Heart left ventricle (tissue), 16 donors: ENCODE results near the gene SULT4A1. TPM values are rescaled to one million over a fixed set of nuclear protein-coding genes. Genes with fewer than 3 reads are reported as not detected.
A peak's percentile ranks its signal among the peaks of the same experiment; 100 is the strongest.

ENCODE experiments used
- ATAC-seq, 4 donors: fragments of 200-7000 bp; cut with Tn5 transposase; one replicate each; pipeline ENCODE4 v1.9.1; 2020 to 2022; ENCODE audit warnings: moderate library complexity in 4 of 4, mild to moderate bottlenecking in 3 of 4, moderate number of reproducible peaks in 1 of 4
- DNase-seq, 5 donors: peaks; one replicate each; pipeline ENCODE4 v3.0.0-alpha.2; 2020
- H3K27ac ChIP-seq, 12 donors: fragments of 200-600 bp; sonication (generic) in 4 of 12; one replicate each; pipeline versions ENCODE4 v1.5.0 to v1.8.0; 2016 to 2022; ENCODE audit warnings: mild to moderate bottlenecking in 2 of 12
- H3K27me3 ChIP-seq, 9 donors: fragments of 200-600 bp; sonication (generic) in 2 of 9; one replicate each; pipeline versions ENCODE4 v1.5.1 to v1.8.0; 2016 to 2022; ENCODE audit warnings: mild to moderate bottlenecking in 3 of 9
- H3K36me3 ChIP-seq, 9 donors: fragments of 200-600 bp; sonication (generic) in 2 of 9; one replicate each; pipeline versions ENCODE4 v1.5.0 to v1.8.0; 2018 to 2022; ENCODE audit warnings: mild to moderate bottlenecking in 2 of 9
- H3K4me1 ChIP-seq, 12 donors: fragments of 200-600 bp; sonication (generic) in 4 of 12; one replicate each; pipeline versions ENCODE4 v1.5.0 to v1.8.0; 2016 to 2022; ENCODE audit warnings: mild to moderate bottlenecking in 3 of 12
- H3K4me3 ChIP-seq, 12 donors: fragments of 200-600 bp; sonication (generic) in 4 of 12; one replicate each; pipeline versions ENCODE4 v1.5.0 to v1.8.0; 2017 to 2022; ENCODE audit warnings: mild to moderate bottlenecking in 9 of 12, moderate library complexity in 4 of 12
- H3K9me3 ChIP-seq, 12 donors: fragments of 200-600 bp; sonication (generic) in 4 of 12; one replicate each; pipeline versions ENCODE4 v1.5.0 to v1.8.0; 2016 to 2022; ENCODE audit warnings: mild to moderate bottlenecking in 1 of 12
- CTCF ChIP-seq, 12 donors: fragments of 200-600 bp; sonication (generic) in 4 of 12; IDR thresholded peaks; one replicate each; pipeline versions ENCODE4 v1.5.0 to v1.8.0; 2018 to 2022; ENCODE audit warnings: antibody characterized with exemption in 12 of 12, mild to moderate bottlenecking in 5 of 12
- POLR2A ChIP-seq, 2 donors: fragments of 450-650 bp; IDR thresholded peaks; one replicate each; pipeline ENCODE4 v1.6.1; 2017; ENCODE audit warnings: antibody characterized with exemption in 2 of 2, mild to moderate bottlenecking in 2 of 2, moderate library complexity in 2 of 2
- WGBS, 4 donors: extraction: QIAGEN DNeasy Blood & Tissue Kit in 2 of 4; methylation state at CpG; one replicate each; pipeline versions ENCODE4 v1.1.5 to v1.1.7; 2013 to 2018; 5-methylcytosine and 5-hydroxymethylcytosine counted together
- intact Hi-C, 10 donors: fragments of 100-400 bp; cut with DNase I; formaldehyde crosslinking; loops; one replicate each; pipeline versions ENCODE4 v1.11.1 to v1.14.2; 2022
- polyA plus RNA-seq, 2 donors: library from polyadenylated mRNA; stranded (reverse); fragments of 200-250 nt; gene quantifications; one replicate each; pipeline ENCODE4 v1.2.3, GENCODE V29; 2013
- total RNA-seq, 9 donors: library from RNA; depleted of rRNA in 2 of 9; stranded (reverse); fragments of >200 nt in 2 of 9; fragmentation: NEBNext Ultra II Directional in 3 of 9; extraction: Animal tissue kit (Norgen Biotek cat#: 25700) in 3 of 9; gene quantifications; one replicate each; pipeline versions ENCODE4 v1.1.0 to v1.2.4, GENCODE V29; 2016 to 2023
- donor health status: ischemic (EF 13 %, LVEDD 7.1; RV severe dilation, severe dysfunction).
- donor health status: healthy with polysubstance abuse.
- donor health status: DM: no; HTN: yes; CAD: no.
- donor health status: DM: no; HTN: no; CAD: no.
- donor health status: ischemic (EF 25% LVEDD 6.9; RV normal size, moderate dysfunction).
- donor health status: ischemic (EF 25% LVEDD 5.7; RV mildly dilated, moderate dysfunction).
- donor health status: healthy.
- donor health status: DM: yes; HTN: yes; CAD: no.
- donor health status: ischemic (EF 35%, LVEDD 5.7; RV mildly dilated, moderate dysfunction).
- donor health status: nonischemic (EF 11% LVEDD 7.7; RV severe dilation, severe dysfunction).
- donor health status: DM: yes; HTN: yes; CAD: no.
- donor health status: PGD.
- donor health status: ischemic (EF 29% LVEDD 5.4; RV normal size, mild dysfunction).
- donor health status: nonischemic (EF 23%, LVEDD 6.1; RV moderate dilation, normal function).

SULT4A1 gene
- total and polyA plus RNA-seq, 11 donors = 0.07 to 0.92 (median 0.21) TPM; not detected in 6

- WGBS, 4 donors = 80 to 87% (median 83%) methylated on average over 13 of the region's 13 CpGs
- H3K4me1 ChIP-seq = no peaks in the 10 kb centered on the region
- DNase-seq (peak in 2 of 5 donors; percentile 3 to 43), ATAC-seq (no peak)
- intact Hi-C loops = no loop called here
- H3K9me3 ChIP-seq = no peaks in the 10 kb centered on the region
- H3K4me3 ChIP-seq = no peak overlapping the region
- H3K27ac ChIP-seq = no peak overlapping the region
- no peaks in the 10 kb centered on the region for H3K36me3 ChIP-seq
- TF ChIP-seq CTCF (IDR thresholded peaks at IDR 0.05) (no peak), POLR2A (IDR thresholded peaks at IDR 0.05) (no peak)
- peaks cover 0 to 14% (median 0%) of the 10 kb centered on the region in 9 donors for H3K27me3 ChIP-seq
Measured at GRCh38 chr22:43849731-43850130, 12.6 kb downstream of the SULT4A1 start.

GRCh38 chr22:43848366-43849171 lies 13.7 kb downstream of the SULT4A1 start:
- TF ChIP-seq POLR2A (IDR thresholded peaks at IDR 0.05) (no peak), CTCF (IDR thresholded peaks at IDR 0.05) (peak; percentile 17 to 59 (median 33))
- intact Hi-C loops = no loop called here
- H3K4me1 ChIP-seq = no peaks in the 10 kb centered on the region
- no peaks in the 10 kb centered on the region for H3K36me3 ChIP-seq
- H3K9me3 ChIP-seq = no peaks in the 10 kb centered on the region
- ATAC-seq (peak in 3 of 4 donors; percentile 69 to 81 (median 75)), DNase-seq (peak in 2 of 5 donors; percentile 23 to 33)
- WGBS, 4 donors = 45 to 56% (median 53%) methylated on average over 11 to 16 of the region's 16 CpGs
- H3K27me3 ChIP-seq = peaks cover 0 to 14% (median 0%) of the 10 kb centered on the region in 9 donors
- H3K4me3 ChIP-seq = no peak overlapping the region
- H3K27ac ChIP-seq = no peak overlapping the region

- no peak for TF ChIP-seq CTCF (IDR thresholded peaks at IDR 0.05)
- TF ChIP-seq POLR2A (IDR thresholded peaks at IDR 0.05) = no peak
- no peak overlapping the region for H3K4me3 ChIP-seq
- intact Hi-C loops = no loop called here
- H3K9me3 ChIP-seq = no peaks in the 10 kb centered on the region
- no peaks in the 10 kb centered on the region for H3K4me1 ChIP-seq
- DNase-seq (peak in 1 of 5 donors; percentile 28), ATAC-seq (no peak)
- H3K27ac ChIP-seq = no peak overlapping the region
- H3K36me3 ChIP-seq = no peaks in the 10 kb centered on the region
- WGBS, 4 donors = 84 to 91% (median 86%) methylated on average over 11 to 14 of the region's 14 CpGs
- peaks cover 0 to 14% (median 0%) of the 10 kb centered on the region in 9 donors for H3K27me3 ChIP-seq
Measured at GRCh38 chr22:43847376-43848289, 14.7 kb downstream of the SULT4A1 start.

- ATAC-seq = no peak
- no peak overlapping the region for H3K4me3 ChIP-seq
- H3K4me1 ChIP-seq = no peaks in the 10 kb centered on the region
- H3K27ac ChIP-seq = no peak overlapping the region
- 53 to 72% (median 68%) methylated on average over 11 of the region's 11 CpGs for WGBS, 4 donors
- TF ChIP-seq POLR2A (IDR thresholded peaks at IDR 0.05) = no peak
- peaks cover 0 to 11% (median 0%) of the 10 kb centered on the region in 9 donors for H3K27me3 ChIP-seq
- no peaks in the 10 kb centered on the region for H3K36me3 ChIP-seq
- intact Hi-C loops = no loop called here
- DNase-seq = peak in 1 of 5 donors; percentile 33
- no peaks in the 10 kb centered on the region for H3K9me3 ChIP-seq
Measured at GRCh38 chr22:43846966-43847365, 15.3 kb downstream of the SULT4A1 start.
